ENCODE data around the gene PEX11G. TPM values are rescaled to one million over a fixed set of nuclear protein-coding genes. Genes with fewer than 3 reads are reported as not detected.

PEX11G gene
- total RNA-seq, 1 donor from 2014 or later = 8.9 TPM

DNA sequence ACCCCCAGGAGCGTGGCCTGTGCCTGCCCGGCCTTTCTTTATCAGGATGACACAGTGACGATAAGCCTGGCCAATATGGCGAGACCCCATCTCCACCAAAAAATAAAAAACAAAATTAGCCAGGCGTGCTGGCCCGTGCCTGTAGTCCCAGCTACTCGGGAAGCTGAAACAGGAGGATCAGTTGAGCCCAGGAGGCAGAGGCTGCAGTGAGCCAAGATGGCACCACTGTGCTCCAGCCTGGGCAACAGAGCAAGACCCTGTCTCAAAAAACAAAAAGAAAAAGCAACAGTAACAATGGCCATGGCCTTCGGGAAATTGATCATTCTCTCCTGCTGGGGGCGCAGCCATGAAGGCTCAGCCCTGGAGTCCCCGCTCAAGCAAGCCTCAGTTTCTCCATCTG, 11.1 kb downstream of the PEX11G start:
- H3K4me3 ChIP-seq (ENCODE audit: low read depth, low read length) = no peak overlapping the region
- no peaks in the 10 kb centered on the region for H3K36me3 ChIP-seq (ENCODE audit: control insufficient read depth, insufficient read depth, low read length)
- TF ChIP-seq, protein P1, sequence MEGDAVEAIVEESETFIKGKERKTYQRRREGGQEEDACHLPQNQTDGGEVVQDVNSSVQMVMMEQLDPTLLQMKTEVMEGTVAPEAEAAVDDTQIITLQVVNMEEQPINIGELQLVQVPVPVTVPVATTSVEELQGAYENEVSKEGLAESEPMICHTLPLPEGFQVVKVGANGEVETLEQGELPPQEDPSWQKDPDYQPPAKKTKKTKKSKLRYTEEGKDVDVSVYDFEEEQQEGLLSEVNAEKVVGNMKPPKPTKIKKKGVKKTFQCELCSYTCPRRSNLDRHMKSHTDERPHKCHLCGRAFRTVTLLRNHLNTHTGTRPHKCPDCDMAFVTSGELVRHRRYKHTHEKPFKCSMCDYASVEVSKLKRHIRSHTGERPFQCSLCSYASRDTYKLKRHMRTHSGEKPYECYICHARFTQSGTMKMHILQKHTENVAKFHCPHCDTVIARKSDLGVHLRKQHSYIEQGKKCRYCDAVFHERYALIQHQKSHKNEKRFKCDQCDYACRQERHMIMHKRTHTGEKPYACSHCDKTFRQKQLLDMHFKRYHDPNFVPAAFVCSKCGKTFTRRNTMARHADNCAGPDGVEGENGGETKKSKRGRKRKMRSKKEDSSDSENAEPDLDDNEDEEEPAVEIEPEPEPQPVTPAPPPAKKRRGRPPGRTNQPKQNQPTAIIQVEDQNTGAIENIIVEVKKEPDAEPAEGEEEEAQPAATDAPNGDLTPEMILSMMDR (IDR thresholded peaks at IDR 0.05; ENCODE audit: insufficient read depth, low read length, poor library complexity, severe bottlenecking) = no peak
- no peak for DNase-seq (ENCODE audit: low read depth)
- no peaks in the 10 kb centered on the region for H3K27me3 ChIP-seq (ENCODE audit: control insufficient read depth, insufficient read depth, low read length)

DNA sequence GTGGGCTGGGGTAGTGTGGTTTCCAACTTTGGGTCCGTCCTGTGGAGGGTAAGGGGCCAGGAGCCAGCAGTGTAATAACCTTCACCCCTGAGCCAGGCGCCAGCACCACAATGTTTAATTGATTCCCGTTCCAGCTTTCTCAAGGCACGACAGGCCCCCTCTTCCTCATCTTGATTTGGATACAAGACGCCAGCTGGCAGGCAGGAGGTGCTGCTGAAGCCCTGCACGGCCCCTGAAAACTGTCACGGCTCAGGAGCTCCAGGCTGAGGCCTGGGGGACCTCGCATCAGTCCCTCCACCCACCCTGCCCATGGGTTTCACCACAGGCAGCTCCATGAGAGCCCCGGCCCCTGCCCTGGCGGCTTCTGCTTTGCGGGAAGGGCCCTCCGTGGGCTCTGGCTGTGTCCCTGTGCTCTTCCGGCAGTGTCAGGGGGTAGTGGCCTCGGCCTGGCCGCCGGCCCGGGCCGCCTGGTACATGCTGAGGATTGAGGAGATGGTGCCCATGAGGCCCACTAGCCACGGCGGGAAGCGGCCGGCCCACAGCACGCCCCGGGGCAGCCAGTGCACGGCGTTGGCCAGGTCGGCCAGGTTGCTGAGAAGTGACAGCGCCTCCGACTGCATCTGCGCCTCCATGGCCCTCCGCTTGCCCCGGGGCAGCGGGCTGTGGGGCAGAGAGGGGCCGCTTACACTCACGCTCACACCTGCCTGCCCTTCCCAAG, 11.9 kb downstream of the PEX11G start:
- Histone ChIP-seq H3K36me3 (ENCODE audit: control insufficient read depth, insufficient read depth, low read length) (no peaks in the 10 kb centered on the region), H3K4me3 (ENCODE audit: low read depth, low read length) (no peak overlapping the region), H3K27me3 (ENCODE audit: control insufficient read depth, insufficient read depth, low read length) (no peaks in the 10 kb centered on the region)
- TF ChIP-seq, protein P1 (IDR thresholded peaks at IDR 0.05; ENCODE audit: insufficient read depth, low read length, poor library complexity, severe bottlenecking) = no peak
- DNase-seq (ENCODE audit: low read depth) = no peak

DNA sequence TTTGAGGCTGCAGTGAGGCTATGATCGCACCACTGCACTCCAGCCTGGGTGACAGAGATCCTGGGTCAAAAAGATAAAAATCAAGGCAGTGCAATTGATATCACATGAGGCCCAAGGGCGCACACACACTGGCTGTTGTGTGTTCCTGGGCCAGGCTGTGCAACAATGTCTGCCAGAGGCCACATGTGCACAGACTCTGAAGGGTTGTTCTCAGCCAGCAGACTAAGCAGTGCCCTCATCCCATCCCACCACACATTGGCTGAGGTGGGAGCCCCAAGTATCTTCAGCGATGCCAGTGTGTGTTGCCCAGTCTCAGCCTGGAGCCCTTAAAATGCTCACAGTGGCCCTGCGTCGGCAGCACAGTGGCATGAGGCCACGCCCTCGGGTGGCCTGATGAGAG, 12.6 kb downstream of the PEX11G start:
- no peak for DNase-seq (ENCODE audit: low read depth)
- H3K27me3 ChIP-seq (ENCODE audit: control insufficient read depth, insufficient read depth, low read length) = no peaks in the 10 kb centered on the region
- no peak overlapping the region for H3K4me3 ChIP-seq (ENCODE audit: low read depth, low read length)
- no peaks in the 10 kb centered on the region for H3K36me3 ChIP-seq (ENCODE audit: control insufficient read depth, insufficient read depth, low read length)
- TF ChIP-seq, protein P1 (IDR thresholded peaks at IDR 0.05; ENCODE audit: insufficient read depth, low read length, poor library complexity, severe bottlenecking) = no peak

DNA sequence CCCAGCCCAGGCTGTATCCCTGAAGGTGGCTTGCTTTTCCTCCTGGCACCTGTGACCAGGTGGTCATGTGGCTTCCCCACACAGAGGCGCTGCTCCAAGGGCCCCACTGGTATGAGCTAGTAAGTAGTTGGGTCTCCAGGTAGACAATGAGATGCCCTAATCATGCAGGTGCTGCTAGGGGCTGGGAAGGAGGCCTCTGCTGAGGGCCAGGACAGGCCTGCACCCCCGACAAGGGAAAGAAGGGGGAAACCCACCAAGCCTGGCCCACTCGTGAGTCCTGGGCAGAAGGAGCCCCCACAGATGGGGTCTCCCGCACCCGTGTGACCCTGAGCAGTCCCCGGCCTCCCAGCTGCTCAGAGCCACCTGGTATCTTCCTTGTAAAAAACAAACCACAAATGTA, 13.2 kb downstream of the PEX11G start:
- no peaks in the 10 kb centered on the region for H3K36me3 ChIP-seq (ENCODE audit: control insufficient read depth, insufficient read depth, low read length)
- no peak for DNase-seq (ENCODE audit: low read depth)
- TF ChIP-seq, protein P1 (IDR thresholded peaks at IDR 0.05; ENCODE audit: insufficient read depth, low read length, poor library complexity, severe bottlenecking) = no peak
- no peak overlapping the region for H3K4me3 ChIP-seq (ENCODE audit: low read depth, low read length)
- H3K27me3 ChIP-seq (ENCODE audit: control insufficient read depth, insufficient read depth, low read length) = no peaks in the 10 kb centered on the region

DNA sequence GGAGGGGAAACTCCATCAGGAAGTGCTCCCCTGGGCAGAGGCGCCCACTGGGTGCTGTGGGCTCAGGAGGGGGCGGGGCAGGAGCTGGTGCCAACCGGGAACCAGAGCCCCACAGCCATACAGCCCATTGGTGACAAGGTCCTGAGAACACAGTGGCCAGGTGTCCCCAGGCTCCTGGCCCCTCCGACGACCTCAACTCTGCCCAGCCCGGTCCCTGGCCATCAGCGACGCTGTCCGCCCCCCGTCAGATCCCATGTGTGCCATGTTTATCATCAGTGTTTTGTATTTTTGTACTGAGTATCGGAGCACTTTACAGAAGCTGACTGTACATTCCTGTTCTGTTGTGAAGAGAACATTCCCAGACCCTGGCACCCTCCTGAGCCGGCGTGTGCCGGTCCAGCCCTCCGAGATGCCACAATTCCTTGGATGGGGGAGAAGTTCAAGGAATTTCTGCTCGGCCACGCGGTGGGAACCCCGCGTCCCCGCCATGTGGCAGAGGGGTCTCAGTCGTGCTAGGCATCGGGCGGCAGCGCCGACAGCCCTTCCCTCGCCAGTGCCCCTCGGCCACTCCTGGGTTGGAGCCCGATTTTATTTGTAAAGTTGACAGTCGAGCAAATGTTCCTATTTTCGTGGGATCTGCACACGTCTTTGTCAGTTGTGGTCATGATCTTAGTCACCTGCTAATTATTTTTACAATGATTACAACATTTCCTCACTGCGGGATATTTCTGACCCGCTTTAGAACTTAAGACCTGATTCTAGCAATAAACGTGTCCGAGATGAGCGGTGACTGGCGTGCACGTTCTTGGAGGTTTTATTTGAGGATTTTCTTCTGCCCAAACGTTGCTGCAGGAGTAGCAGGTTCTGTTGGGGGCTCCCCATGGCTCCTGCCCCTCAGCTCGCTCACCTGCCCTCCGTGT, 16.9 kb downstream of the PEX11G start:
- Histone ChIP-seq H3K27me3 (ENCODE audit: control insufficient read depth, insufficient read depth, low read length) (no peaks in the 10 kb centered on the region), H3K4me3 (ENCODE audit: low read depth, low read length) (no peak overlapping the region), H3K36me3 (ENCODE audit: control insufficient read depth, insufficient read depth, low read length) (no peaks in the 10 kb centered on the region)
- no peak for DNase-seq (ENCODE audit: low read depth)
- TF ChIP-seq, protein P1 (IDR thresholded peaks at IDR 0.05; ENCODE audit: insufficient read depth, low read length, poor library complexity, severe bottlenecking) = no peak

Data from kidney epithelial cell (primary cell).